Trophoblast cell (in vitro differentiated cells and primary cell): ENCODE results near the gene MRPL14.

ENCODE experiments used
- DNase-seq, 2 donors: peaks; one replicate each; pipeline ENCODE4 v3.0.0-alpha.2; 2016
- H2AFZ ChIP-seq: 2 replicates; pipeline ENCODE4 v1.6.1; 2013; ENCODE audit warnings: low read length, moderate library complexity, mild to moderate bottlenecking; ENCODE audit not compliant: insufficient read depth, poor library complexity
- H2AK5ac ChIP-seq: 2 replicates; pipeline ENCODE4 v1.6.1; 2013; ENCODE audit warnings: mild to moderate bottlenecking, low read length
- H2BK120ac ChIP-seq: 2 replicates; pipeline ENCODE4 v1.6.1; 2013; ENCODE audit warnings: low read length, mild to moderate bottlenecking, moderate library complexity; ENCODE audit not compliant: insufficient read depth, poor library complexity
- H2BK12ac ChIP-seq: 2 replicates; pipeline ENCODE4 v1.6.1; 2013; ENCODE audit warnings: mild to moderate bottlenecking, low read length, moderate library complexity
- H2BK5ac ChIP-seq: 2 replicates; pipeline ENCODE4 v1.6.1; 2013; ENCODE audit warnings: low read length, low read depth, moderate library complexity, mild to moderate bottlenecking; ENCODE audit not compliant: poor library complexity
- H3K14ac ChIP-seq: 2 replicates; pipeline ENCODE4 v1.6.1; 2013; ENCODE audit warnings: mild to moderate bottlenecking, low read length
- H3K18ac ChIP-seq: 2 replicates; pipeline ENCODE4 v1.6.1; 2013; ENCODE audit warnings: mild to moderate bottlenecking, low read length
- H3K23ac ChIP-seq: 2 replicates; pipeline ENCODE4 v1.6.1; 2013; ENCODE audit warnings: low read length
- H3K27ac ChIP-seq: 2 replicates; pipeline ENCODE4 v1.5.1; 2013; ENCODE audit warnings: low read depth, mild to moderate bottlenecking, inconsistent platforms, low read length, moderate library complexity
- H3K27me3 ChIP-seq: 2 replicates; pipeline ENCODE4 v1.6.1; 2013; ENCODE audit warnings: inconsistent platforms, mild to moderate bottlenecking, low read length, moderate library complexity; ENCODE audit not compliant: insufficient read depth
- H3K36me3 ChIP-seq, 2 experiments: 1 replicate in 1 of 2; 2 replicates in 1 of 2; pipeline ENCODE4 v1.6.1; 2013; ENCODE audit warnings: low read length in 2 of 2, mild to moderate bottlenecking in 2 of 2, moderate library complexity in 1 of 2; ENCODE audit not compliant: insufficient read depth in 2 of 2, control insufficient read depth in 1 of 2
- H3K4ac ChIP-seq: 2 replicates; pipeline ENCODE4 v1.6.1; 2013; ENCODE audit warnings: low read depth, mild to moderate bottlenecking, low read length, moderate library complexity
- H3K4me1 ChIP-seq, 2 experiments: 1 replicate in 1 of 2; 2 replicates in 1 of 2; pipeline ENCODE4 v1.6.1; 2013; ENCODE audit warnings: low read length in 2 of 2, mild to moderate bottlenecking in 2 of 2, moderate library complexity in 1 of 2; ENCODE audit not compliant: insufficient read depth in 2 of 2, control insufficient read depth in 1 of 2
- H3K4me2 ChIP-seq: 2 replicates; pipeline ENCODE4 v1.6.1; 2013; ENCODE audit warnings: inconsistent platforms, mild to moderate bottlenecking, low read length, moderate library complexity
- H3K4me3 ChIP-seq: 2 replicates; pipeline ENCODE4 v1.5.1; 2013; ENCODE audit warnings: mild to moderate bottlenecking, low read depth, low read length, inconsistent platforms
- H3K79me1 ChIP-seq: one replicate; pipeline ENCODE4 v1.6.1; 2013; ENCODE audit warnings: low read length
- H3K79me2 ChIP-seq: 2 replicates; pipeline ENCODE4 v1.6.1; 2013; ENCODE audit warnings: low read length, mild to moderate bottlenecking; ENCODE audit not compliant: control insufficient read depth, insufficient read depth, poor library complexity
- H3K9ac ChIP-seq: 2 replicates; pipeline ENCODE4 v1.6.1; 2013; ENCODE audit warnings: mild to moderate bottlenecking, low read length
- H3K9me3 ChIP-seq: 2 replicates; pipeline ENCODE4 v1.6.1; 2013; ENCODE audit warnings: low read depth, mild to moderate bottlenecking, control low read depth, inconsistent platforms, low read length; ENCODE audit not compliant: insufficient read depth
- H4K12ac ChIP-seq: 2 replicates; pipeline ENCODE4 v1.6.1; 2013; ENCODE audit warnings: low read depth, mild to moderate bottlenecking, low read length, moderate library complexity
- H4K8ac ChIP-seq: 2 replicates; pipeline ENCODE4 v1.6.1; 2013; ENCODE audit warnings: low read depth, mild to moderate bottlenecking, low read length, moderate library complexity
- H4K91ac ChIP-seq: one replicate; pipeline ENCODE4 v1.6.1; 2013; ENCODE audit warnings: low read depth, mild to moderate bottlenecking, low read length, moderate library complexity
- WGBS: extraction: QIAGEN DNeasy Blood & Tissue Kit; methylation state at CpG from one replicate; pipeline ENCODE4 v1.1.7; 2013; ENCODE audit warnings: missing lambda C conversion rate; ENCODE audit not compliant: insufficient read length, insufficient coverage; ENCODE audit errors: extremely low coverage; 5-methylcytosine and 5-hydroxymethylcytosine counted together

MRPL14 gene

DNA sequence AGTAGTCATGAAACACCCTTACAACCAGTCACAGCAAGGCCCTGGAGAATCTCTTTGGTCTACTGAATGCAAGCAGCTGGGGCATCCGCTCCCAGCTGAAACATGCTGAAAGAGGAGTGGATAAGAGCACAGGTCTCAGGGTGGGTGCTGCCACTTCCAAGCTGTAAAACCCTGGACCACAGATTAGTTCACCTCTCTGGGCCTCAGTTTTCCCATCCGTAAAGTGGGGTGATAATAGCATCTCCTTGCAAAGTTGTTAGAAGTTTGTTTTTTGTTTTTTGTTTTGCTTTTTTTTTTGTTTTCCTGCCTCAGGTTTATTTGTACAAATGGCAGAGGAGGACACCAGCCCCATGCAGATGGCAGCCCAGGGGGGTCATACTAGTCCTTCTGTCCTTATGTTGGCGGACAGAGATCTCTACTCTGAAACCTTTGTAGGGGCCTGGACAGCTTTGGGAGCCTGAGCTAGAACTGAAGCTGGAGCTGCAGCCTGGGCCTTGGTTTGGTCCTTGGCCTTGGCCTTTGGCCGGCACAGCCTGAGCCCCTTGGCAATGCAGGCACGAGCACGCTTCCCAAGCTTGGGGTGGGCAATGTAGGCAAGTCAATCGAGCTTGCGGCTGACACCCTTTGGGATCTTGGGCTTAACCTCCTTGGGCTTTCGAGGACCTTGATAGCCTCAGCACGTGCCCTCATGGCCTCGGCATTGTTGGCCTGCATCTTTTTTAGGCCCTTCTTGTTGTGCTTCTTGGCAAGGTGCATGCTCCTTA, 38.2 kb downstream of the MRPL14 start:
- WGBS, result no CpG with 5 or more reads among the region's 11 CpGs
- no peak overlapping the region for H4K12ac ChIP-seq
- H3K4me1 ChIP-seq, result peaks cover 0 to 4% of the 10 kb centered on the region in 2 experiments
- peaks cover 1 to 5% of the 10 kb centered on the region in 2 experiments for H3K36me3 ChIP-seq
- H3K79me1 ChIP-seq, result no peaks in the 10 kb centered on the region
- H3K18ac ChIP-seq, result no peak overlapping the region
- no peaks in the 10 kb centered on the region for H3K79me2 ChIP-seq
- no peak overlapping the region for H4K91ac ChIP-seq
- no peak overlapping the region for H3K9ac ChIP-seq
- no peak overlapping the region for H3K14ac ChIP-seq
- H2BK12ac ChIP-seq, result no peak overlapping the region
- no peak overlapping the region for H2BK5ac ChIP-seq
- H3K27ac ChIP-seq, result no peak overlapping the region
- no peaks in the 10 kb centered on the region for H3K9me3 ChIP-seq
- no peak overlapping the region for H2AFZ ChIP-seq
- H3K23ac ChIP-seq, result no peak overlapping the region
- no peak overlapping the region for H2AK5ac ChIP-seq
- no peak overlapping the region for H3K4me2 ChIP-seq
- H4K8ac ChIP-seq, result no peak overlapping the region
- DNase-seq, result no peak
- H3K27me3 ChIP-seq, result no peaks in the 10 kb centered on the region
- H3K4ac ChIP-seq, result no peak overlapping the region
- H3K4me3 ChIP-seq, result no peak overlapping the region
- H2BK120ac ChIP-seq, result no peak overlapping the region

DNA sequence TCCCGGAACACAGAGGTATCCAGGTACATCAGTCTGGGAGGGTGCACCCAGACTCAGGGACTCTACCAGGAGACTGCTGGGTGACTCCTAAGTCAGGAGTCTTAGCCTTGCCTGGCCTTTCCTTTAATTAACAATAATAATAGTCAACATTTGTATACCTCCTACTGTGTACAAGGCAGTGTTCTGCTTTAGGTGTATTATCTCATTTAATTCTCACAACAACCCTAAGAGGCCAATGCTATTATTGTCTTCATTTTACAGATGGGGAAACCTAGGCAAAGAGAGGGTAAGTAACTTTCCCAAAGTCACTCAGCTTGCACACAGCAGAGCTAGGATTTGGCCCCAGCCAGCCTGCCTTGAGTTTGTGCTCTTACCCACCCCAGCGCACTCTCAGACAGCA, 39.6 kb downstream of the MRPL14 start:
- Histone ChIP-seq H4K8ac (no peak overlapping the region), H2BK12ac (no peak overlapping the region), H2AFZ (no peak overlapping the region), H3K79me1 (no peaks in the 10 kb centered on the region), H3K18ac (no peak overlapping the region), H2BK120ac (no peak overlapping the region), H3K4me1 (peaks cover 0 to 4% of the 10 kb centered on the region in 2 experiments), H3K79me2 (no peaks in the 10 kb centered on the region), H4K12ac (no peak overlapping the region), H3K4me2 (no peak overlapping the region), H3K9ac (no peak overlapping the region), H4K91ac (no peak overlapping the region), H3K23ac (no peak overlapping the region), H2AK5ac (no peak overlapping the region), H3K9me3 (no peaks in the 10 kb centered on the region), H3K27me3 (no peaks in the 10 kb centered on the region), H3K27ac (no peak overlapping the region), H3K4me3 (no peak overlapping the region), H3K14ac (no peak overlapping the region), H2BK5ac (no peak overlapping the region), H3K4ac (no peak overlapping the region), H3K36me3 (peaks cover 1 to 5% of the 10 kb centered on the region in 2 experiments)
- DNase-seq, result no peak
- no CpG with 5 or more reads among the region's 2 CpGs for WGBS

DNA sequence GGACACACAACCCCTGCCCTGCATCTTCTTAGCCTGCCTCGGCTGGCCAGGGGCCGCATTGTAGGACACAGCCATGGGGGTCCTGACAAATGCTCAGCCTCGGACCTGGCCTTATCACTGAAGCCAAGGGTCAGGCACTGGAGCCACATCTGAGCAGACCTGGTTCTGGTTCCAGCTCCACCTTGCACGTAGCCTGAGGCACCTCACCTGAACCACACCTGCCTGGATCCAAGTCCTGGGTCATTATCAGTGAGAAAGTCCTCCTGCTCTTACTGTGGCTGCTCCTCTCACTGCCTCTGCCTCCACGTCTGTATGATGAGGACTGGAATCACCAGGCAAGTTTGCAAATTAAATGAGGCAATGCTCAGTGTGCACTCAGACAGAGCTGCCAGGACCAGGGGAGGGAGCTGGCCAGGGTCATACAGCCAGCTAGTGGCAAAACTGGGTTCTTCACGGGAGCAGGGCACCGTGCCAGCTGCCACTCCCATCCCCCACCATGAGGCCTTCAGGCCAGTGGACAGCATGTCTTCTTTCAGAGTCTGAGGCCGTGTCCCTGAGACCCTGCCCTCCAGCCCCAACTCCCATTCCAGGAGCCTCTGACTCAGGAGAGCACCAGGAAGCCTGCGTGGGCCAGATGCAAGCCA, 40.2 kb downstream of the MRPL14 start:
- H3K27me3 ChIP-seq, result no peaks in the 10 kb centered on the region
- no peak overlapping the region for H3K4ac ChIP-seq
- H3K4me2 ChIP-seq, result no peak overlapping the region
- H3K79me2 ChIP-seq, result no peaks in the 10 kb centered on the region
- H3K14ac ChIP-seq, result no peak overlapping the region
- H3K4me1 ChIP-seq, result peaks cover 0 to 4% of the 10 kb centered on the region in 2 experiments
- no peaks in the 10 kb centered on the region for H3K9me3 ChIP-seq
- no peak overlapping the region for H2BK5ac ChIP-seq
- H3K23ac ChIP-seq, result no peak overlapping the region
- DNase-seq, result no peak
- no peaks in the 10 kb centered on the region for H3K79me1 ChIP-seq
- no CpG with 5 or more reads among the region's 9 CpGs for WGBS
- H2AK5ac ChIP-seq, result no peak overlapping the region
- no peak overlapping the region for H3K9ac ChIP-seq
- H3K36me3 ChIP-seq, result peaks cover 1 to 5% of the 10 kb centered on the region in 2 experiments
- H2BK12ac ChIP-seq, result no peak overlapping the region
- H3K18ac ChIP-seq, result no peak overlapping the region
- H4K8ac ChIP-seq, result no peak overlapping the region
- no peak overlapping the region for H4K91ac ChIP-seq
- H4K12ac ChIP-seq, result no peak overlapping the region
- H2BK120ac ChIP-seq, result no peak overlapping the region
- H2AFZ ChIP-seq, result no peak overlapping the region
- H3K4me3 ChIP-seq, result no peak overlapping the region
- no peak overlapping the region for H3K27ac ChIP-seq

DNA sequence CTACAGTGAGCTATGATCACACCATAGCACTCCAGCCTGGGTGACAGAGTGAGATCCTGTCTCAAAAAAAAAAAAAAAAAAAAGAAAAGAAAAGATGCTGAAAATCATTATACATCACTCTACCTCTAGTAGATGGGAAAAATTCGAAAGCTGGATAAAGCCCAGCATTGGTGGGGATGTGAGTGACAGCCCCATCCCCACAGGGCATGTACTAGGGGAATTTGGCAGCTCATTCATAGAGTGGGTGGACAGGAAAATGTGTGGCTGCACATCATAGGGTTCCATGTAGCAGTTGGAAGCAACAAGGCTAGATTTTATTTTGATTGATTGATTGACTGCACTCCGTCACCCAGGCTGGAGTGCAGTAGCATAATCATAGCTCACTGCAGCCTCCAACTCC, 42.0 kb downstream of the MRPL14 start:
- Histone ChIP-seq H2BK5ac (no peak overlapping the region), H2AFZ (no peak overlapping the region), H4K12ac (no peak overlapping the region), H3K79me2 (no peaks in the 10 kb centered on the region), H4K8ac (no peak overlapping the region), H3K79me1 (no peaks in the 10 kb centered on the region), H3K23ac (no peak overlapping the region), H3K4me3 (no peak overlapping the region), H3K27ac (no peak overlapping the region), H3K4me1 (peaks cover 0 to 4% of the 10 kb centered on the region in 2 experiments), H3K9ac (no peak overlapping the region), H2AK5ac (no peak overlapping the region), H3K4me2 (no peak overlapping the region), H3K4ac (no peak overlapping the region), H2BK120ac (no peak overlapping the region), H3K9me3 (no peaks in the 10 kb centered on the region), H3K27me3 (no peaks in the 10 kb centered on the region), H4K91ac (no peak overlapping the region), H3K36me3 (peaks cover 1 to 5% of the 10 kb centered on the region in 2 experiments), H3K14ac (no peak overlapping the region), H3K18ac (no peak overlapping the region), H2BK12ac (no peak overlapping the region)
- WGBS, result no CpG with 5 or more reads among the region's 2 CpGs
- no peak for DNase-seq
